ENCODE data around the gene ADGRG1.

ADGRG1 gene

DNA sequence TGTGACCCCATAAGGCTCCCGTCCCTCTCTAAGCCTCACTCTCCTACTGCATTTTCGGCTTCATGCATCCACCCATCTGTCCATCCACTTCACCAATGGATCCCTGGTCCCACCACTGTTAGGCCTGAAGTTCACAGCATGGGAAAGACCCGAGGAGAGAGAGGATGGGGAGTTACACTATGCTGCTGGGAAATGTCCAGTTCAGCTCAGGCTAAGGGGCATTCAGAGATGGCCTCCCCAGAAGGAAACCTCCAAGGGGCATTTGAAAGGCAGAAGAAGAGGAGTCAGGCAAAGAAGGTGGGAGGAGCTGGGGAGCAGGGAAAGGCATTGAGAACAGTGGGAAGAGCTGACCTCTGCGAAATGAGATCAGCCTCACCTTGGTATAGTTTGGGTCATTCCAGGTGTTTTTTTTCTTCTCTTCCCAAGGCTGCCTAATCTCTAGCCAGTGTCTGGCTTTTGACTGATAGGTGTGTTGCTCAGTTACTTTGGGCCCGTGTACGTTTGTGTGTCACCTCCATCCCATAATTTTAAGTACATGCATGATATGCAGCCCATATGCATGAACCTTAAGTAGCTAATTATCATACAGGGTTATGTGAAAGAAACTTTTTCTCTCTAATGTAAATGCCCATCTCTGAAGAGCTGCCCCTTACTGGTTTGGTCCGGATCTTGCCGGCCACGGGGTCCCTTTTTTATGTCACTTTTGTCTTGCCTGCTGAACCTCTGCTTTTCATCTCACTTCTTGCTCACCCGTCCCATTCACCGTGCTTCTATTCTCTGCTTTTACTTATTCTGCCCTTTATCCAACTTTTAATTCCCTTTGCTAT lies 54.6 kb downstream of the ADGRG1 start:
- H3K4me3 Mint-ChIP-seq, result no peak overlapping the region
- DNase-seq (ENCODE audit: low spot score in 2 of 2) (no peak), ATAC-seq (no peak)
- H3K36me3 Mint-ChIP-seq, result no peaks in the 10 kb centered on the region
- no peaks in the 10 kb centered on the region for H3K9me3 Mint-ChIP-seq
- H3K27ac Mint-ChIP-seq, result no peak overlapping the region
- peaks cover 6% of the 10 kb centered on the region for H3K4me1 Mint-ChIP-seq

DNA sequence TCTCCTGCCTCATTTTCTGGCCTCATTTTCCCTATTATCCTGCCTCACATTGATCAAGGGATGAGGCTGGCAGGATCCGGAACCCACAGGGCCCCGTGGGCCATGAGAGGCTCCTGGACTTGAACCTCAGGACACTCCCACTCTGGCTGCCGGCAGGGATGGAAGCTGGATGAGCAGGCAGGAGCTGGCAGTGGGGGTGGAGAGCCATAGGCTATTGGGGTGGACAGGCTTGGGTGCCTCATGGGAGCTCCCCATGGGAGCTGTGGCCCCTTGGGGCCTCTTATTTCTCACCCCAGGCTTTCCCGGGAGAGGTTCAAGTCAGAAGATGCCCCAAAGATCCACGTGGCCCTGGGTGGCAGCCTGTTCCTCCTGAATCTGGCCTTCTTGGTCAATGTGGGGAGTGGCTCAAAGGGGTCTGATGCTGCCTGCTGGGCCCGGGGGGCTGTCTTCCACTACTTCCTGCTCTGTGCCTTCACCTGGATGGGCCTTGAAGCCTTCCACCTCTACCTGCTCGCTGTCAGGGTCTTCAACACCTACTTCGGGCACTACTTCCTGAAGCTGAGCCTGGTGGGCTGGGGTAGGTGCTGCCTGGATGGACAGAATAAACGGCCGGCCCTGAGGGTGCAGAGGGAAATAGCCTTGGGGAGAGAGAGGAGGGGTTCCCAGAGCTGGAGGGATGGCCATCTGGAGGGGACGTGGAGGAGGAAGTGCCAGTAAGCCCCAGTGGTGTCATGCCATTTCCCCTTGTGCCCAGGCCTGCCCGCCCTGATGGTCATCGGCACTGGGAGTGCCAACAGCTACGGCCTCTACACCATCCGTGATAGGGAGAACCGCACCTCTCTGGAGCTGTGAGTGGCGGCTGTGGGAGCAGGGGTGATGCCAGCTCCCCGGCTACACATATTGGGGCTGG lies 55.5 kb downstream of the ADGRG1 start:
- Mint-ChIP-seq H3K4me3 (no peak overlapping the region), H3K9me3 (no peaks in the 10 kb centered on the region), H3K4me1 (peaks cover 1% of the 10 kb centered on the region), H3K36me3 (no peaks in the 10 kb centered on the region), H3K27ac (peak overlapping the region; percentile 4)
- ATAC-seq (no peak), DNase-seq (ENCODE audit: low spot score in 2 of 2) (no peak)

DNA sequence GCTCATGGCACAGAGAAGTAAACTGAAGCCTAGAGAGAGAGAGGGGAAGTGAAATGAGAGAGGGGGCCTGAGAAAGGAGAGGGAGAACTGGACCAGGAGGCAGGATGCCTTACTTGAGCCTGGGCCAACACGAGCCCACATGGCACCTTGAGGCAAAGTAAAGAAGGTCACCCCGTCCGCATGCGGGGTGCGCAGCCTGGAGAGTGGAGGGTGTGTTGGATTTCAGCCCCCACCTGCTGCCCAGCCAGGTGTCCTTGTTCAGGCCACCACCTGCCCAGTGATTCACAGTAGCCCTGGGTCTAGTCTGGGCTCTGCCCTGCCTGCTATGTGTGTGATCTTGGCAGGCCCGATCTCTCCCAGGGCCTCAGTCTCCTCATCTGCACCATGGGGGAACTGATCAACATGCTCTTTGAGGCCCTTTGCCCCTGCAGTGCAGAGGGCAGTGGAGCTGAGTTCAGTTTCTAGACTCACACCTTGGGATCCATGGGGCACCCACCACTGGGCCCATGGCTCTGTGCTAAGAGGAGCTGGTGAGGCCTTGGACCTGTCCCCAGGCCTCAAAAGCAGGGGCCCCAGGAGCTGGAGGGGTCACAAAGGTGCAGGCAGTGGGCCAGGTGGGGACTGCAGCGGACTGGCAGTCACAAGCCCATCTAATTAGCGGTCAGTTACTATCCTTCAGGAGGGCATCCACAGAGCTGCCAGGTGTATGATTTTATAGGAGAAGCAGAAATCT lies 56.4 kb downstream of the ADGRG1 start:
- Mint-ChIP-seq H3K4me3 (no peak overlapping the region), H3K9me3 (no peaks in the 10 kb centered on the region), H3K4me1 (peaks cover 10% of the 10 kb centered on the region), H3K36me3 (peaks cover 5% of the 10 kb centered on the region), H3K27ac (no peak overlapping the region)
- ATAC-seq (no peak), DNase-seq (ENCODE audit: low spot score in 2 of 2) (no peak)

DNA sequence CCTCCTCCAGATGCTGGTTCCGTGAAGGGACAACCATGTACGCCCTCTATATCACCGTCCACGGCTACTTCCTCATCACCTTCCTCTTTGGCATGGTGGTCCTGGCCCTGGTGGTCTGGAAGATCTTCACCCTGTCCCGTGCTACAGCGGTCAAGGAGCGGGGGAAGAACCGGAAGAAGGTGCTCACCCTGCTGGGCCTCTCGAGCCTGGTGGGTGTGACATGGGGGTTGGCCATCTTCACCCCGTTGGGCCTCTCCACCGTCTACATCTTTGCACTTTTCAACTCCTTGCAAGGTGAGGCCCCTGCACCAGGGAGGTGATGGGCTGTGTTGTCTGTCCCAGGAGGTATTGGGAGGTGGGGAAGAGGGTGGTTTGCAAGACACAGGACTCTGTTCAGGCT lies 57.2 kb downstream of the ADGRG1 start:
- Mint-ChIP-seq H3K4me1 (peaks cover 17% of the 10 kb centered on the region), H3K36me3 (peaks cover 5% of the 10 kb centered on the region), H3K9me3 (no peaks in the 10 kb centered on the region), H3K27ac (no peak overlapping the region), H3K4me3 (no peak overlapping the region)
- no peak for ATAC-seq
- DNase-seq (ENCODE audit: low spot score in 2 of 2), result no peak

GRCh38 chr16:57686577-57686976 lies 58.1 kb downstream of the ADGRG1 start:
- H3K27ac Mint-ChIP-seq, result no peak overlapping the region
- no peak for ATAC-seq
- H3K4me3 Mint-ChIP-seq, result no peak overlapping the region
- H3K36me3 Mint-ChIP-seq, result peaks cover 5% of the 10 kb centered on the region
- no peaks in the 10 kb centered on the region for H3K9me3 Mint-ChIP-seq
- H3K4me1 Mint-ChIP-seq, result peaks cover 22% of the 10 kb centered on the region
- no peak for DNase-seq (ENCODE audit: low spot score in 2 of 2)

DNA sequence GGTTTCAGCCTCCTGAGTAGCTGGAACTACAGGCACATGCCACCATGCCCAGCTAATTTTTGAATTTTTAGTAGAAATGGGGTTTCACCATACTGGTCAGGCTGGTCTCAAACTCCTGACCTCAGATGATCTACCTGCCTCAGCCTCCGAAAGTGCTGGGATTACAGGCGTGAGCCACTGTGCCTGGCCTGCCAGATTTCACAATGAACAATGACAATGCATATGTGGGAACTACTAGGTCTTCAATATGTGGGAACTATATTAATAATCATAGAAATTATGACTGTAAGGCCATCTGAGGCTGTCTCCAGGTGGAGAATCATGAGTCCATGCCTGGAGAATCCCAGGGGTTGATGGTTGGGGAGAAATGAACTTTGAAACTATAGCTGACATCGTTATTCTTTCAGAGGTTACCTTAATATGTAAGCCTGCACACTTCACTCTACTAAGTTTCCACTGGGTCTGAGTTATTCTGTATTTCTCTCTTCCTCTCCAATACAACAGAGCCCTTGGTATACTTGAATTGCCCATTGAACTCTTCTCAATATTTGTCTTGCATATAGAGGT lies 59.0 kb downstream of the ADGRG1 start:
- DNase-seq (ENCODE audit: low spot score in 2 of 2) (no peak), ATAC-seq (no peak)
- peaks cover 22% of the 10 kb centered on the region for H3K4me1 Mint-ChIP-seq
- no peak overlapping the region for H3K4me3 Mint-ChIP-seq
- no peak overlapping the region for H3K27ac Mint-ChIP-seq
- peaks cover 5% of the 10 kb centered on the region for H3K36me3 Mint-ChIP-seq
- no peaks in the 10 kb centered on the region for H3K9me3 Mint-ChIP-seq

GRCh38 chr16:57688487-57688986 lies 60.1 kb downstream of the ADGRG1 start:
- Mint-ChIP-seq H3K9me3 (no peaks in the 10 kb centered on the region), H3K36me3 (peaks cover 5% of the 10 kb centered on the region), H3K4me1 (peaks cover 22% of the 10 kb centered on the region), H3K27ac (peak overlapping the region; percentile 95), H3K4me3 (no peak overlapping the region)
- DNase-seq (ENCODE audit: low spot score in 2 of 2), result no peak
- ATAC-seq, result no peak

DNA sequence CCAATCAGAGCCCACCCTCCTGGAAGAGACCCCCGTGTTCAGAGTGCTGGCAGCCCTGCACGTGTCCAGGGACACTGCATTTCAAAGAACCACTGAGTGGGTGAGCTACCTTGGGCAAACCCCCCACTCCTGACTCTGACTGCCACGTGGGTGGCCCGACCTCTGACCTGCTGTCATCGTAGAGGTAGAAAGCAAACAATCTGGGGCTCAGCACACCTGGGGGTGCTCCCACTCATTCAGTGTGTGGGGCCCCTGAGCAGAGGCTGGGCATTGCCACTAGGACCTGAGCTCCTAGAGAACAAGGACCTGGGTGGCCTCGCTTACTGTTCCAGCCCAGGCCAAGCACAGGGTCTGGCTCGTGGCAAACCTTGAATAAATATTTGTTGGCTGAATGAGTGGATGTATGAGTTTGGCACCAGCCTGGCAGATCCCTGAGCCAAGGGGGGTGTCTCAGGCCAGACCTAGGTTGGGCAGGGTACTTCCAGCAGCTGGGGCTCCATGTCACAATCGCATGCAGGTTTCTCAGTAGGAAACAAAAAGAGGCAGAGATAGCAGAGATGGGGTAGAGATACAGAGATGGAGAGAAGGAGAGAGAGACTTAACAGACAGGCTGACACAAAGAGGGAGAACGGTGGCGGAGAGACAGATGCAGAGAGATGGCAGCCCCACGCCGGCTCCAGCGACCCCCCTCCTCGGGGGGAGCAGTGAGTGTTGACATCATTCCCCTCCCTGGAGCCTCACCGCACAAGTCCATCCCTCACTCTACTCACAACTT lies 60.7 kb downstream of the ADGRG1 start:
- H3K4me1 Mint-ChIP-seq, result peaks cover 22% of the 10 kb centered on the region
- ATAC-seq (no peak), DNase-seq (ENCODE audit: low spot score in 2 of 2) (no peak)
- H3K27ac Mint-ChIP-seq, result peak overlapping the region; percentile 95
- H3K4me3 Mint-ChIP-seq, result peak overlapping the region; percentile 43
- H3K9me3 Mint-ChIP-seq, result no peaks in the 10 kb centered on the region
- H3K36me3 Mint-ChIP-seq, result peaks cover 5% of the 10 kb centered on the region

DNA sequence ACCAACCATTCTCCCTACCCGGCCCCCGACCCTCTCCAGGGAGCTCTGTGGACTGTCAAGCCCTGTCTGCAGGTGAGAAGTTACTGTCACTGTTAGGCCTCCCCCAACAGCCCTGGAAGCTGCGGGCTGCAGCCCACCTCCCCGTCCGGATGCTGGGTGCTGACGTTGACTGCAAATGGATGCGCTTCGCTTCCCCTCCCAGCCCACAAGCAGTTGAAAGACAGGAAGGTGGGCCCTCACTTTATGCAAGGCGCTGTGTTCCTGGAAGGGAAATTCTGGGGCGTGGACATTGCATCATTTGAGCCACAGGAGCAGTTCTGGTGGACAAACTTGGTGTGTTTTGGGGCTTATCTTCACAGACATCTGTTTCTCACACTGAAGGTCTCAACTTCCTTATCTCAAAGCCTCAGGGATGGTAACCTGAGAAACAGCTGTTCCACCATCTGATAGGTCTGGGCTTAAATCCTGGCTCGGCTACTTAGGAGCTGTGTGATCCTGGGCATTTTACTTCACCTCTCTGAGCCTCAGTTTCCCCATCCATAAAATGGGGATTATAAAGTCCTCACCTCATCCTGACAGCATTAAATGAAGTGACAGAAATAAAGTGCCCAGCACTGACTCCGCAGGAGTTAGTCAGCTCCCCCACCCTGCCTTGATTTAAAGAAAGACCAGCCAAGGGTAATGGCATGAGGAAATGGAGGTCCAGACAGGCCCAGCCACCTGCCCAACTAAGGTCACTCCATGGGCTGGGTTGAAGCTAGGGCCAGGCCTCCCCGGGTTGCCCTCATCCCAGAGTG lies 61.5 kb downstream of the ADGRG1 start:
- Mint-ChIP-seq H3K36me3 (peaks cover 5% of the 10 kb centered on the region), H3K27ac (peak overlapping the region; percentile 95), H3K9me3 (no peaks in the 10 kb centered on the region), H3K4me1 (peaks cover 28% of the 10 kb centered on the region), H3K4me3 (peak overlapping the region; percentile 43)
- DNase-seq (ENCODE audit: low spot score in 2 of 2) (peak; percentile 20 to 67), ATAC-seq (peak; percentile 71)

GRCh38 chr16:57690782-57691471 lies 62.5 kb downstream of the ADGRG1 start:
- ATAC-seq (no peak), DNase-seq (ENCODE audit: low spot score in 2 of 2) (no peak)
- no peaks in the 10 kb centered on the region for H3K9me3 Mint-ChIP-seq
- H3K27ac Mint-ChIP-seq, result peak overlapping the region; percentile 95
- peaks cover 5% of the 10 kb centered on the region for H3K36me3 Mint-ChIP-seq
- no peak overlapping the region for H3K4me3 Mint-ChIP-seq
- H3K4me1 Mint-ChIP-seq, result peaks cover 29% of the 10 kb centered on the region

DNA sequence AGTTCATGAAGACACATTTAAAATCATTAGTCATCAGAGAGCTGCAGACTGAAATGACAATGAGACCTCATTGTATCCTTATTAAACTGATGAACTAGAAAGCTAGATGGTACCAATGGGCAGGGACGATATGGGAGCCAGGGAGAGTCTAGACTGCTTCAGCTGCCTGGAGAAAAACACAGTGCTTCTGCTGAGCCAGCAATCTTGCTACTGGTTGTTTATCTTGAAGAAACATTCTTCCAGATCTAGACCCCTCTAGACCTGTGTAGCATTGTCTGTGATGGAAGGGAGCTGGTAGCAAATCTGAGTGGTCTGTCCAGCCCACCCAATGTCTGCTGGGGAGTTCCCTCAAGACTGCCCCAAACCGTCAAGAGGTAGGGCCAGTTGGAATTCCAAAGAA lies 64.2 kb downstream of the ADGRG1 start:
- no peaks in the 10 kb centered on the region for H3K9me3 Mint-ChIP-seq
- H3K4me3 Mint-ChIP-seq, result no peak overlapping the region
- ATAC-seq (no peak), DNase-seq (ENCODE audit: low spot score in 2 of 2) (no peak)
- peaks cover 5% of the 10 kb centered on the region for H3K36me3 Mint-ChIP-seq
- H3K27ac Mint-ChIP-seq, result no peak overlapping the region
- peaks cover 29% of the 10 kb centered on the region for H3K4me1 Mint-ChIP-seq

- peaks cover 29% of the 10 kb centered on the region for H3K4me1 Mint-ChIP-seq
- DNase-seq (ENCODE audit: low spot score in 2 of 2) (no peak), ATAC-seq (no peak)
- peaks cover 5% of the 10 kb centered on the region for H3K36me3 Mint-ChIP-seq
- no peak overlapping the region for H3K4me3 Mint-ChIP-seq
- H3K27ac Mint-ChIP-seq, result no peak overlapping the region
- no peaks in the 10 kb centered on the region for H3K9me3 Mint-ChIP-seq
Observed at GRCh38 chr16:57693550-57693949, 65.1 kb downstream of the ADGRG1 start.

DNA sequence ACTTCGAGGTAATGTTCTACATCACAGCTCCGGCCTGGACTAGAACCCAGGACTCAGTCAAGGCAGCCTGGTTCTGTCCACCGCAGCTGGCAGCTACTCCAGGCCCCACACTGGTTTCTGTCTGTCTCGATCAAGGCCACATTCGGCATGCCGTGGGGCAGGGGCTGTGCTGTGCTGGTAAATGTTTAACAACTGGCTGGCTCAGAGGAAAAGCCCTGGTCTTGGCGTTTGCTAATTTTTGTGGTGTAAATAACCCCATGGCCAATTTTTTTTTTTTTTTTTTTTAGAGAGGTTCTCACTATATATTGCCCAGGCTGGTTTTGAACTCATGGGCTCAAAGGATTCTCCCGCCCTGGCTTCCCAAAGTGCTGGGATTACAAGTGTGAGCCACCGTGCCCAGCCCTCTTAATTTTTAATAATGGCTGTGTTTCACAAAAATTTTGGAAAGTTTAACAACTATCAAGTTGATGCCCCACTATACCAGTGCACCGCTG lies 65.8 kb downstream of the ADGRG1 start:
- H3K9me3 Mint-ChIP-seq, result no peaks in the 10 kb centered on the region
- H3K27ac Mint-ChIP-seq, result peak overlapping the region; percentile 72
- H3K4me3 Mint-ChIP-seq, result peak overlapping the region; percentile 41
- DNase-seq (ENCODE audit: low spot score in 2 of 2), result no peak
- H3K36me3 Mint-ChIP-seq, result peaks cover 3% of the 10 kb centered on the region
- peaks cover 25% of the 10 kb centered on the region for H3K4me1 Mint-ChIP-seq
- no peak for ATAC-seq

Data from stimulated activated effector memory CD8-positive, alpha-beta T cell treated with anti-CD3 and anti-CD28 coated beads, Interleukin-12 subunit alpha, Interleukin-12 subunit beta, amount 100 ng/mL, for 72 hours (primary cell).